Fibroblast of upper back skin (primary cell): ENCODE data around the gene IMPACT.

Experiments used
- DNase-seq: peaks from one replicate; pipeline ENCODE4 v3.0.0-alpha.2; 2013

The IMPACT gene

GRCh38 chr18:24427484-24427883, 1.0 kb downstream of the IMPACT start:
- no peak for DNase-seq

GRCh38 chr18:24428709-24429108, 2.2 kb downstream of the IMPACT start:
- DNase-seq = no peak

- no peak for DNase-seq
Measured at GRCh38 chr18:24429188-24429587, 2.7 kb downstream of the IMPACT start.

GRCh38 chr18:24432618-24433017, 6.1 kb downstream of the IMPACT start:
- DNase-seq = no peak

- DNase-seq = no peak
Measured at GRCh38 chr18:24436939-24437338, 10.5 kb downstream of the IMPACT start.

- no peak for DNase-seq
Measured at GRCh38 chr18:24443870-24444269, 17.4 kb downstream of the IMPACT start.

GRCh38 chr18:24446453-24446852, 20.0 kb downstream of the IMPACT start:
- DNase-seq = no peak

GRCh38 chr18:24446953-24447538, 20.6 kb downstream of the IMPACT start:
- DNase-seq = no peak

- DNase-seq = no peak
Measured at GRCh38 chr18:24447961-24448360, 21.5 kb downstream of the IMPACT start.

GRCh38 chr18:24456549-24456948, 30.1 kb downstream of the IMPACT start:
- DNase-seq = no peak

GRCh38 chr18:24459772-24460171, 33.3 kb downstream of the IMPACT start:
- DNase-seq = no peak

GRCh38 chr18:24460388-24460787, 33.9 kb downstream of the IMPACT start, which contains the start of gene HRH4:
TSS of gene HRH4 (plus strand) at chr18:24460637. CDS start at chr18:24460729, 92 bp downstream.
- no peak for DNase-seq

- no peak for DNase-seq
Measured at GRCh38 chr18:24461996-24462395, 35.5 kb downstream of the IMPACT start.

- no peak for DNase-seq
Measured at GRCh38 chr18:24462838-24463775, 36.6 kb downstream of the IMPACT start.

GRCh38 chr18:24465486-24465885, 39.0 kb downstream of the IMPACT start:
- no peak for DNase-seq

GRCh38 chr18:24466771-24467170, 40.3 kb downstream of the IMPACT start:
- DNase-seq = no peak

- DNase-seq = no peak
Measured at GRCh38 chr18:24470022-24470618, 43.6 kb downstream of the IMPACT start.

- no peak for DNase-seq
Measured at GRCh38 chr18:24470805-24471204, 44.3 kb downstream of the IMPACT start.

- no peak for DNase-seq
Measured at GRCh38 chr18:24472591-24472990, 46.1 kb downstream of the IMPACT start.

- no peak for DNase-seq
Measured at GRCh38 chr18:24474406-24474805, 47.9 kb downstream of the IMPACT start.

- DNase-seq = no peak
Measured at GRCh38 chr18:24475926-24476589, 49.6 kb downstream of the IMPACT start.

- DNase-seq = no peak
Measured at GRCh38 chr18:24479371-24479770, 52.9 kb downstream of the IMPACT start.

GRCh38 chr18:24482821-24483220, 56.4 kb downstream of the IMPACT start:
- DNase-seq = no peak
